Measurements from ENCODE around the gene HACD2. TPM values are rescaled to one million over a fixed set of nuclear protein-coding genes. Genes with fewer than 3 reads are reported as not detected.
A peak's percentile ranks its signal among the peaks of the same experiment; 100 is the strongest.

The HACD2 gene
- total and polyA plus RNA-seq, 12 donors = 6.8 to 14.1 (median 10.6) TPM

DNA sequence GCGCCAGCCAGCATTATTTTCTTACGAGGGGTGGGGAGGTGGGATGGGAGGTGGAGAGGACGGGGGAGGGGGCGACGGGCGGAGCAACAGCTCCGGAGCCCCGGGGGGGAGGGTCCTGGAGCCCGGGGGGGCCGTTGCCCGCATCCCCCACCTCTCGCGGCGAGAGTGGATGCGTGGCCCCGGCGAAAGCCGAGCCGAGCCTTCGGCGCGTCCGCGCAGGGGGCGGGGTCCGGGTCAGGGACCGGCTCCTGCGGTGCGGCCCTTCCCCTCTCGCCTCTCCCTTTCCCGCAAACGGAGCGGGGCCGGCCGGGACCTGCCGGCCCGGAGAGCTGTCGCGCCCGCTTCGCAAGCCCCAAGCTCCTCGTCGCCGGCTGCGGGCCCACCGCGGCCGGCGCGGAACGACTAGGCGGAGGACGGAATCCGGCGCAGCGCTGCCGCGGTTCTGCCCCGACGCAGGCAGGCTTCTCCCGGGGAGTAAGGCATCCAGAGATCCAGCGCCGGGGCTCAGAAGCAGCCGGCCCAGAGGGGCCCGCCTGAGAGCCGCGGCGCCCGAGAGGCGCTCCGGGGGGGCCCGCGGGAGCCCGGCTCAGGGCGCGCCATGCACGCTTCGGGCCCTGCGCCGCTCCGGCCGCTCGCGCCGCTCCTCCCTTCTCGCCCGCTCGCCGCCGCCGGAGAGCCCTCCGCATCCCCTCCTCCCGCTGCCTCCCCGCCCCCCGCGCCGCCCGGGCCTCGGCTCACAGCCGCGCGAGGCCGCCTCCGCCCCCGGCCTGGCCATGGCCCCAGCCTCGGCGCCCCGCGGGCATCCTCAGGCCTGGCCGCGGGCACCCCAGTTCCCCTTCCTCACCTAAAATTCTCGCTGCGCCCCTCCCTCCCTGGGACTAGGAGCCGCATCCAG lies 135.5 kb downstream of the HACD2 start:
- ATAC-seq = peak; percentile 36 to 78 (median 54)
- H3K36me3 ChIP-seq = no peaks in the 10 kb centered on the region
- peaks cover 0 to 35% (median 19%) of the 10 kb centered on the region in 9 donors for H3K4me1 ChIP-seq
- no peak for TF ChIP-seq CTCF (IDR thresholded peaks at IDR 0.05)
- intact Hi-C loops (cut with DNase I) = loop anchor here in 7 of 10 donors (2.0 to 10.0 kb wide), 11 partner anchors 37 to 122 kb away; no protein-coding TSS in a partner anchor
- peak overlapping the region; percentile 56 to 81 (median 72) for H3K4me3 ChIP-seq
- H3K27me3 ChIP-seq = peaks cover 0 to 75% (median 27%) of the 10 kb centered on the region in 7 donors
- no peaks in the 10 kb centered on the region for H3K9me3 ChIP-seq
- WGBS, 2 donors = 0 to 1% methylated on average over 61 to 113 of the region's 114 CpGs
- H3K27ac ChIP-seq = peak overlapping the region; percentile 81 to 97 (median 91)
- DNase-seq = peak; percentile 32 to 60

DNA sequence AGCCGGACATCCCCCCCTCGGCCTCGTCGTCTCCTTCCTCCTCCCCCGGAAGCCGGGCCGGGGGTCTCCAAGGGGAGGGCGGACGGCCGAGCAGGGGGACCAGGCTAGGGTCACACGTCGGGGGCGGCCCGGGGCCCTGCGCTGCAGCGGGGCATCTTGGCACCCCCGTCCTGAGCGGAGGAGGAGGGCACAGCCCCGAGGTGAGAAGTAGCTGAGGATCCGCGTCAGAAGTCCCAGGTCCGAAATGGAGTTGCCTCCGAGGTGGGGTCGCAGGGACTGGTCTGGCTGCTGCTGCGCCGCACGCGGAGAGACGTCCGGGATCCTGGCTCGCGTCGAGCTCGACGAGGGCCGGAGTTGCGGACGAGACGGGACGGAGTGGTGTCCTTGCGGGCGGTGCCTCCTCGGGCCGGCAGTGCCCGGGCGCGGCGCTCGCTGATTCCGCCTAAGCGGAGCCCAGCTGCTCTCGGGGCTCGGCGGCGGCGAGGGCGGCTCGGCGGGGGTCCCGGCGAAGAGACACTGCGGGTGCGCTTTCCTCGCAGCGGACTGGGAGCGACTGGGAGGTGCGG lies 136.2 kb downstream of the HACD2 start, which contains the start of gene ADCY5:
TSS of gene ADCY5 (minus strand) at position 555 of the 566 bp plus-strand sequence. CDS start at position 10, 545 bp downstream.
- intact Hi-C loops (cut with DNase I) = loop anchor here in 7 of 10 donors (2.0 to 10.0 kb wide), 11 partner anchors 36 to 121 kb away; no protein-coding TSS in a partner anchor
- DNase-seq (peak in 1 of 2 donors; percentile 44), ATAC-seq (peak; percentile 1 to 51 (median 16))
- Histone ChIP-seq H3K4me1 (peaks cover 2 to 40% (median 22%) of the 10 kb centered on the region in 9 donors), H3K27me3 (peaks cover 0 to 83% (median 27%) of the 10 kb centered on the region in 7 donors), H3K9me3 (no peaks in the 10 kb centered on the region), H3K27ac (peak within 1 kb of the TSS; percentile 81 to 97 (median 91)), H3K36me3 (no peaks in the 10 kb centered on the region), H3K4me3 (peak within 1 kb of the TSS; percentile 56 to 81 (median 72))
- TF ChIP-seq CTCF (IDR thresholded peaks at IDR 0.05) = no peak
- 0 to 1% methylated on average over 50 to 67 of the region's 67 CpGs for WGBS, 2 donors

- peaks cover 3 to 47% (median 26%) of the 10 kb centered on the region in 9 donors for H3K4me1 ChIP-seq
- no peaks in the 10 kb centered on the region for H3K36me3 ChIP-seq
- H3K27ac ChIP-seq = peak overlapping the region; percentile 81 to 97 (median 91)
- peak in 6 of 9 donors; percentile 2 to 49 (median 28) for TF ChIP-seq CTCF (IDR thresholded peaks at IDR 0.05)
- H3K4me3 ChIP-seq = peak overlapping the region; percentile 56 to 81 (median 72)
- DNase-seq (peak in 1 of 2 donors; percentile 55), ATAC-seq (peak in 4 of 8 donors; percentile 1 to 23 (median 4))
- H3K9me3 ChIP-seq = no peaks in the 10 kb centered on the region
- intact Hi-C loops (cut with DNase I) = loop anchor here in 7 of 10 donors (2.0 to 10.0 kb wide), 11 partner anchors 36 to 121 kb away; no protein-coding TSS in a partner anchor
- H3K27me3 ChIP-seq = peaks cover 0 to 82% (median 27%) of the 10 kb centered on the region in 7 donors
- WGBS, 2 donors = 9 to 12% methylated on average over 60 to 110 of the region's 110 CpGs
Measured at GRCh38 chr3:123447749-123448517, 136.9 kb downstream of the HACD2 start.
